ENCODE measurements around the gene ARL8A.

- TF ChIP-seq MAX (IDR thresholded peaks at IDR 0.05) (no peak), SRF (IDR thresholded peaks at IDR 0.05; ENCODE audit: low read depth) (no peak), SIN3A (IDR thresholded peaks at IDR 0.05; ENCODE audit: low read depth) (no peak), YY1 (IDR thresholded peaks at IDR 0.05; ENCODE audit: extremely low read depth, insufficient replicate concordance, low read depth, low read length) (no peak), POLR2A (IDR thresholded peaks at IDR 0.05; ENCODE audit: borderline replicate concordance, extremely low read depth, insufficient read depth, insufficient read length) (no peak), EZH2 (IDR thresholded peaks at IDR 0.05) (no peak), TCF7L2 (IDR thresholded peaks at IDR 0.05; ENCODE audit: borderline replicate concordance, extremely low read depth, insufficient read depth, insufficient read length) (no peak)
- TF ChIP-seq, protein P1, sequence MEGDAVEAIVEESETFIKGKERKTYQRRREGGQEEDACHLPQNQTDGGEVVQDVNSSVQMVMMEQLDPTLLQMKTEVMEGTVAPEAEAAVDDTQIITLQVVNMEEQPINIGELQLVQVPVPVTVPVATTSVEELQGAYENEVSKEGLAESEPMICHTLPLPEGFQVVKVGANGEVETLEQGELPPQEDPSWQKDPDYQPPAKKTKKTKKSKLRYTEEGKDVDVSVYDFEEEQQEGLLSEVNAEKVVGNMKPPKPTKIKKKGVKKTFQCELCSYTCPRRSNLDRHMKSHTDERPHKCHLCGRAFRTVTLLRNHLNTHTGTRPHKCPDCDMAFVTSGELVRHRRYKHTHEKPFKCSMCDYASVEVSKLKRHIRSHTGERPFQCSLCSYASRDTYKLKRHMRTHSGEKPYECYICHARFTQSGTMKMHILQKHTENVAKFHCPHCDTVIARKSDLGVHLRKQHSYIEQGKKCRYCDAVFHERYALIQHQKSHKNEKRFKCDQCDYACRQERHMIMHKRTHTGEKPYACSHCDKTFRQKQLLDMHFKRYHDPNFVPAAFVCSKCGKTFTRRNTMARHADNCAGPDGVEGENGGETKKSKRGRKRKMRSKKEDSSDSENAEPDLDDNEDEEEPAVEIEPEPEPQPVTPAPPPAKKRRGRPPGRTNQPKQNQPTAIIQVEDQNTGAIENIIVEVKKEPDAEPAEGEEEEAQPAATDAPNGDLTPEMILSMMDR (IDR thresholded peaks at IDR 0.05 in 2 of 3, conservative IDR thresholded peaks at IDR 0.05 in 1 of 3; ENCODE audit: borderline replicate concordance in 1 of 3, insufficient read depth in 1 of 3, low read depth in 2 of 3, low read length in 2 of 3), result no peak
Measured at GRCh38 chr1:202171292-202172014, 26.9 kb upstream of the ARL8A start.
